ENCODE results near the gene SMYD3. TPM values are rescaled to one million over a fixed set of nuclear protein-coding genes. Genes with fewer than 3 reads are reported as not detected.

Gene SMYD3
- total RNA-seq, 4 donors from 2014 or later: 11.6 to 26.9 (median 18.3) TPM

- no peak for ATAC-seq
- Histone ChIP-seq H3K36me3 (no peaks in the 10 kb centered on the region), H3K27me3 (no peaks in the 10 kb centered on the region), H3K4me3 (no peak overlapping the region), H3K4me1 (no peaks in the 10 kb centered on the region), H3K27ac (no peak overlapping the region), H3K9me3 (no peaks in the 10 kb centered on the region)
- TF ChIP-seq POLR2A (IDR thresholded peaks at IDR 0.05) (no peak), EP300 (IDR thresholded peaks at IDR 0.05) (no peak), POLR2AphosphoS5 (IDR thresholded peaks at IDR 0.05) (no peak), CTCF (IDR thresholded peaks at IDR 0.05) (no peak)
- 72 to 100% methylated on average over 2 to 3 of the region's 3 CpGs for WGBS, 2 donors (ENCODE audit: low coverage in 1 of 2)
These were observed 198.5 kb downstream of the SMYD3 start for GRCh38 chr1:246308533-246309075.

DNA sequence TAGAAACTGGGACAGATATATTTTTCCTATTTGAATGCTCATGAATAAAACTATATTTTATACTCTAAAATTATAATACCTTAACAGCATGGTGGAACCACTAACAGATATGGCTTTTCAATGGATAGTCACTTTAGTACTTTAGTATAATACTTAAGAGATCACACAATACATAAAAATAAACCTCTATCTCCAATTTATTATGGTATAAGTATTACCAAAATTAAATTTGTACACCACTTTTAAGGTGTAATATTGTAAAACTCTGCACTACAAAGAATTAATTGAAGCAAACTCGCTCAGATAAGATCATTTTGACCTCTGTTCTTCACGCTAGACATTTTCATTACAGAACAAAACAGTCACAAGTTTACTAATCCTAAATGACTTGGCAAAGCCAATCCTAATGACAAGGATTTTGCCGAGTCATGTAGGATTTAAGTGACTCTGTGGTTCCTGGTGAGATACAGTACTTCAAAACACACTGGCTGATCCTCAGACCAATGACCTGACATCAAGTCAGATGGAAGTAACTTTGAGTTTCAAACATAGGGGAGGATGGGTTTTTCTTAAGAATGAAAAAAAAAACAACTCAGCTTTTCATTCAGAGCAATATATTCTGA, 200.6 kb downstream of the SMYD3 start:
- Histone ChIP-seq H3K36me3 (no peaks in the 10 kb centered on the region), H3K4me1 (no peaks in the 10 kb centered on the region), H3K9me3 (no peaks in the 10 kb centered on the region), H3K27me3 (no peaks in the 10 kb centered on the region), H3K4me3 (no peak overlapping the region), H3K27ac (no peak overlapping the region)
- ATAC-seq: no peak
- 64 to 78% methylated on average over 3 of the region's 3 CpGs for WGBS, 2 donors (ENCODE audit: low coverage in 1 of 2)
- no peak for TF ChIP-seq CTCF (IDR thresholded peaks at IDR 0.05)
- no peak for TF ChIP-seq POLR2AphosphoS5 (IDR thresholded peaks at IDR 0.05)
- no peak for TF ChIP-seq POLR2A (IDR thresholded peaks at IDR 0.05)
- no peak for TF ChIP-seq EP300 (IDR thresholded peaks at IDR 0.05)

DNA sequence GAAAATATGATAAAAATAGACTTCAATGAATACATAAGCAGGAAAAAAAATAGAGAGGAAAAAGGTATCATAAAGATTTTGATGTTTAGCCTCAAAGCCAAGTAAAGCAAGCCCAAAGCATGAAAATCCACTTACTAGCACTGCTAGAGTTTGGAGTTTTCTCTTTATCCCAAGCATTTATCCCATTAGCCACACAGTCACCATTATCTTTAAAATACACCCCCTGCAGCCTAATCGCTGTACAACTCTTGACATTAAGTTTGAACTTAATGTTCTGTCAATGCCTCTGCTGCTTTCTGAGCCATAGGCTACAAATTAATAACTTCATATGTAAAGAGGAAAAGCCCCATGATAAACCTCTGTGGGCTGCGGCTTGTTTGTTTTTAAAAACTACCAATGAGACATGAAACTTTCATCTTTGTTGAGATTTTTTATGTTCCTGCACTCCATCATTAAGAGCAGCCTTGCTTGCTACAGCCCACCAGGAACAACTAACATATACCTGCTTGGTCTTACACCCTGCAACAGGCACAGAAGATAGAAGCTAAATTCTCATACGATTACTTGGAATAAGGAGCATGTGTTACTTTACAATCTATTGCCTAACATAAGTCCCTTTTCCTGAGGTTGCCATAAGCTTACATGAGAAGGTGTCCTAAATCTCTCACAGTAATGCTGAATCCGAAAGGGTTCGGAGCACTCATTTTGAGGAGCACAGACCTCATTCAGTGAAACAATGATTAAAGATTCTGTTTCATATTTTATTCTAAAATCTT, 202.4 kb downstream of the SMYD3 start:
- no peak for TF ChIP-seq POLR2A (IDR thresholded peaks at IDR 0.05)
- TF ChIP-seq CTCF (IDR thresholded peaks at IDR 0.05): no peak
- TF ChIP-seq POLR2AphosphoS5 (IDR thresholded peaks at IDR 0.05): no peak
- TF ChIP-seq EP300 (IDR thresholded peaks at IDR 0.05): no peak
- no peak for ATAC-seq
- H3K9me3 ChIP-seq: no peaks in the 10 kb centered on the region
- 80 to 89% methylated on average over 5 of the region's 5 CpGs for WGBS, 2 donors (ENCODE audit: low coverage in 1 of 2)
- H3K36me3 ChIP-seq: no peaks in the 10 kb centered on the region
- H3K27ac ChIP-seq: no peak overlapping the region
- H3K27me3 ChIP-seq: no peaks in the 10 kb centered on the region
- H3K4me3 ChIP-seq: no peak overlapping the region
- H3K4me1 ChIP-seq: no peaks in the 10 kb centered on the region

DNA sequence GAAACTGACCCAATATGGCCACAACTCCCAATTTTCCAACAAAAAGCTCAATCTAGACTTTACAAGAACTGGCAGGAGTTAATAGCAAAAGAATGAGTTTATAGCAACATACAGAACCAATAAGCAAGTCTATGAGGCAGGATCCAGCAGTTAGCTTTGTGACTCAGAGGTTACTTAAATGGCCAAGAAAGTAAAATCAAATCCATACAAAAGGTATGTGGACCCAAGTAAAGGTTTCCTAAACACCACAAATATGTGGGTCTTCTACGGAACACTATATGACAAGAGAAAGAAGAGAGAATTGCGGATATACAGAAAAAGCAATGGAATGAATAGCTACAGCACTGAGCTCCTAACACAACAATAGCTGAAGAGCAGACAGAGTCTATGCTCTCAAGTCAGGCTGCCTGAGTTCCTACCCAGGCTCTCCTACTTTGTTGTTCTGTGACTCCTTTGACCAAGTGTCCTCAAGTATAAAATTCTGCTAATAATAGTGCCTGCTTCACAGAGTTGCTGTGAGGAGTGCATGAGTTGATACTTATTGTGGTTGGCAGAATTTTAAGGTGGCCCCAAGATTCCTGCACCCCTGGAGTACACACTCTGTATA, 204.3 kb downstream of the SMYD3 start:
- H3K27ac ChIP-seq: no peak overlapping the region
- H3K4me1 ChIP-seq: no peaks in the 10 kb centered on the region
- H3K27me3 ChIP-seq: no peaks in the 10 kb centered on the region
- ATAC-seq: no peak
- no peaks in the 10 kb centered on the region for H3K36me3 ChIP-seq
- no peaks in the 10 kb centered on the region for H3K9me3 ChIP-seq
- 97 to 100% methylated on average over 2 of the region's 2 CpGs for WGBS, 2 donors (ENCODE audit: low coverage in 1 of 2)
- TF ChIP-seq POLR2AphosphoS5 (IDR thresholded peaks at IDR 0.05): no peak
- TF ChIP-seq EP300 (IDR thresholded peaks at IDR 0.05): no peak
- TF ChIP-seq POLR2A (IDR thresholded peaks at IDR 0.05): no peak
- no peak for TF ChIP-seq CTCF (IDR thresholded peaks at IDR 0.05)
- H3K4me3 ChIP-seq: no peak overlapping the region

Measured in gastroesophageal sphincter (tissue), 4 donors.